ENCODE results near the gene CELF2. TPM values are rescaled to one million over a fixed set of nuclear protein-coding genes. Genes with fewer than 3 reads are reported as not detected.
"Not testable (repeated sequence)": the region's sequence is repeated elsewhere in the genome, so short reads cannot be mapped to it uniquely, and the experiment has no call there.

Gene CELF2
- total RNA-seq, 1 experiment from 2014 or later = not detected

DNA sequence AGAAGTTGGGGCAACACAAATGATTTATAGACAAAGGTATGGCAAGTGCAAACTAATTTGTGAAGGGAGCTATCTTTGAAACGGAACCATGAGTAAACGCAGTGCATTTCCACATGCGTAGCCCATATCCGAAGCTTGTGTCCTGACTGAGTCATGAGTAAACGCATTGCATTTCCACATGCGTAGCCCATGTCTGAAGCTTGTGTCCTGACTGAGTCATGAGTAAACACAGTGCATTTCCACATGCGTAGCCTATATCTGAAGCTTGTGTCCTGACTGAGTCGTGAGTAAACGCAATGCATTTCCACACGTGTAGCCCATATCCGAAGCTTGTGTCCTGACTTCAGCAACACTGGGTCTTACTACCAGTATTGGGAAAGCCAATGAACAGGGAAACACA lies 95.0 kb downstream of the CELF2 start:
- Histone ChIP-seq H3K27me3 (replicated peaks) (no peaks in the 10 kb centered on the region), H3K36me3 (no peaks in the 10 kb centered on the region), H3K4me1 (replicated peaks) (no peaks in the 10 kb centered on the region), H3K9me3 (replicated peaks) (no peaks in the 10 kb centered on the region), H3K27ac (no peak overlapping the region), H3K4me3 (no peak overlapping the region)
- DNase-seq (ENCODE audit: low read depth in 1 of 2, low spot score in 2 of 2) = no peak

DNA sequence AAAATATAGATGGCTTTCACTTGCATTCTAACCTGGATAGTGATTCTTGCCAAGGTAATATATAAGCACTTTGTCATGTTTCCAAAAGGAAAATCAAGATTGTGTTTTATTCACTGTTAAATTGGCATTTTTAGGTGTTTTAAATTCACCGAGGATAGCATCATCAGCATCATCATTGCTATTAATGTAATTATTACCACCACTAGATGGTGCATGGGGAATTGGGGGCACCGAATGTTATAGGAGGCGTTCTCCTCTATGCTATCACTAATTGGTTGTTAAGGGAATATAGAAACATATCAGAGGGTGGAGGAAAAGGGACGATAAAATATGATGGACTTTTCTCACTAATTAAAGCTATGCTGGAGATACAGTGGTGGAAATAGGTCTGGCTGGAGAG lies 95.5 kb downstream of the CELF2 start:
- no peak overlapping the region for H3K4me3 ChIP-seq
- no peaks in the 10 kb centered on the region for H3K9me3 ChIP-seq (replicated peaks)
- no peaks in the 10 kb centered on the region for H3K4me1 ChIP-seq (replicated peaks)
- H3K27ac ChIP-seq = no peak overlapping the region
- H3K27me3 ChIP-seq (replicated peaks) = no peaks in the 10 kb centered on the region
- DNase-seq (ENCODE audit: low read depth in 1 of 2, low spot score in 2 of 2) = no peak
- H3K36me3 ChIP-seq = no peaks in the 10 kb centered on the region

DNA sequence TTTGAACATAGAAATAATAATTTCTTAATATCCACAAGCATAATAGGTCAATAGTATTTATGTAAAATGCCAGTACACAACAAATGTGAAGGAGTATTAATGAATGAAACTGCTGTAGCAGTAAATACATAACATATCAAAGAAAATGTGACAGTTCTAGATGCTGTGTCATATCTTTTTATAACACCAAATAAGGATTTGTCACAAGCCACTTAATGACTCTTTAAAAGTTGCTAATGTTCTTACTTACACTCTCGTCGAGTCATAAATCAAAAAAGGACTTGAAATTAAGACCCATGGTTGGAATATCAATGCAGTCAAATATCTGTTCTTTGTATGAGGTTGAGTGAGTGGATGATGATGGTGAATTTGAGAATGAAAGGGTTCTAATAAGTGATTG lies 96.6 kb downstream of the CELF2 start:
- no peak overlapping the region for H3K4me3 ChIP-seq
- DNase-seq (ENCODE audit: low read depth in 1 of 2, low spot score in 2 of 2) = no peak
- H3K27me3 ChIP-seq (replicated peaks) = no peaks in the 10 kb centered on the region
- H3K9me3 ChIP-seq (replicated peaks) = no peaks in the 10 kb centered on the region
- H3K36me3 ChIP-seq = no peaks in the 10 kb centered on the region
- no peaks in the 10 kb centered on the region for H3K4me1 ChIP-seq (replicated peaks)
- H3K27ac ChIP-seq = no peak overlapping the region

DNA sequence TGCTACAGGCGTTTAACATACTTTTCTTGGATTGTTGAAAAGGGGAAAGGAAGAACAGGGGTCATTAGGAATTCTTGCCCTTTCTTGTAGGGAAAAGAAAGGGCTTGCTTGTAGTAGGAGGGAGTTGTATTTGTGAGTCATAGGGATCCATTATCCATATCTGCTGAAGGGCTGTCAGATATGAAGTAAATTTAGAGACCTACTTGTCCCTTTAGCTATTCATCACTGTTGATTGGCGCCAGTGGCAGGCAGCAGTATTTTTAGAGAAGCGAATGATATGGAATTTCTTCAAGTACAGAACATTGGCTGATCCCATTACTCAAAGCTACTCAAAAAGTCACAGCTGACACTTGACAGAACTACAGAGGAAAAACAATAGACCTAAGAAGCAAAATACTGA lies 97.7 kb downstream of the CELF2 start:
- DNase-seq (ENCODE audit: low read depth in 1 of 2, low spot score in 2 of 2) = no peak
- no peaks in the 10 kb centered on the region for H3K36me3 ChIP-seq

DNA sequence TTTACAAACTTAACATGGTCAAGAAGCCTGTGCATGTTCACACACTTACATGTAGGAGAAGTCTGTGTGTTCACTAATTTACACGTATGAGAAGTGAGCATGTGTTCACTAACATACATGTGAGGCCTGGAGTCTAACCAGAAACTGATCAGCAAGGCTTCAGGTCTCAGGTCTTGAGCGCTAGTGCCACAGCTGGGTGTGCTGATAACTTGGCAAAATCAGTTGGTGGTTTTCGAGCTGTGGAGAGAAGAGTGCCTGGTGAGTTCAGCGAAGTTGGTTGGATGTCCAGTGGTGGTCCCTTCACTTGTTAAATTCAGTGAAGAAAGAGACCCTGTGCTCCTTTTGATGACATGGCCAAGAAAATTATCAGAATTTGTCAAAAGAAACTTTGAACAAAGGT lies 98.7 kb downstream of the CELF2 start:
- Histone ChIP-seq H3K27ac (no peak overlapping the region), H3K4me1 (replicated peaks) (no peaks in the 10 kb centered on the region), H3K27me3 (replicated peaks) (no peaks in the 10 kb centered on the region), H3K4me3 (no peak overlapping the region), H3K36me3 (no peaks in the 10 kb centered on the region), H3K9me3 (replicated peaks) (no peaks in the 10 kb centered on the region)
- no peak for DNase-seq (ENCODE audit: low read depth in 1 of 2, low spot score in 2 of 2)

More for the DNA sequence above, 97.7 kb downstream of the CELF2 start:
- Histone ChIP-seq H3K27me3 (replicated peaks) (no peaks in the 10 kb centered on the region), H3K27ac (no peak overlapping the region), H3K4me3 (no peak overlapping the region), H3K4me1 (replicated peaks) (no peaks in the 10 kb centered on the region), H3K9me3 (replicated peaks) (no peaks in the 10 kb centered on the region)

DNA sequence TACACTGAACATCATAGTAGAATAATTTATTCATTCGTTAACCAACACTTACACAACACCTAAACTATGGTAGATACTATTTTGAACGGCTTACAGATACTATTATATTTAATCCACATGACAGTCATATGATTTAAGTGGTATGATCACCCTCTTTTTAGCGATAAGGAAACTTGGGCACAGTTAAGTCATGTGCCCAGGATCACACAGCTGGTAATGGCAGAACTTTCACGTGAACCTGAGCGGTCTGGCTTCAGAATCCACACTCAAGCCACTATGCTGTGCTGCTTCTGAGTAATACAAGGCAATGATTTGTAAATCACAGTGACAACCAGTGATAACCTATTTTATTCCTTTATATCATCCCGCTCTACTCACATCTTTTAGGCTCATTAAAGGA lies 99.1 kb downstream of the CELF2 start:
- H3K9me3 ChIP-seq (replicated peaks) = no peaks in the 10 kb centered on the region
- H3K4me3 ChIP-seq = no peak overlapping the region
- H3K27me3 ChIP-seq (replicated peaks) = no peaks in the 10 kb centered on the region
- no peaks in the 10 kb centered on the region for H3K4me1 ChIP-seq (replicated peaks)
- H3K36me3 ChIP-seq = no peaks in the 10 kb centered on the region
- DNase-seq (ENCODE audit: low read depth in 1 of 2, low spot score in 2 of 2) = no peak
- H3K27ac ChIP-seq = no peak overlapping the region

DNA sequence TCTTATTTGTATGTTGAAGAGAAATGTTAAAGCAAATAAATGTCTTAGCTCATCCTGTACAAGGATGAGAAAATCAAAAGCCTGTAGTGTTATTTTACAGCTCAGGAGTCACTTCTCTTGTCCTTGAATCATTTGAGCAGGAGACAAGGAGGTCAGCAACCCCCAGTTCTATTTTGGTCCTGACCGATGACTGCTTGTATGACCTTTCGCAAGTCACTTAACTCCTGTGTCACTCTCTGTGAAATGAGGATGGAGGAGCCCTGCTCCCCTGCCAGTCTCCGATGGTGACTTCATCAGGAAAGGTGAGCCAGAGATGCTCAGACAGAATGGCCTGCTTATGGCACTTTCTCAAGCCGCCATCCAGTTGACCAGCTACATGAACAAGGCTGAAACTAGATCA lies 101.0 kb downstream of the CELF2 start:
- Histone ChIP-seq H3K27ac (no peak overlapping the region), H3K36me3 (no peaks in the 10 kb centered on the region), H3K27me3 (replicated peaks) (no peaks in the 10 kb centered on the region), H3K4me1 (replicated peaks) (no peaks in the 10 kb centered on the region), H3K4me3 (no peak overlapping the region), H3K9me3 (replicated peaks) (no peaks in the 10 kb centered on the region)
- DNase-seq (ENCODE audit: low read depth in 1 of 2, low spot score in 2 of 2) = no peak

DNA sequence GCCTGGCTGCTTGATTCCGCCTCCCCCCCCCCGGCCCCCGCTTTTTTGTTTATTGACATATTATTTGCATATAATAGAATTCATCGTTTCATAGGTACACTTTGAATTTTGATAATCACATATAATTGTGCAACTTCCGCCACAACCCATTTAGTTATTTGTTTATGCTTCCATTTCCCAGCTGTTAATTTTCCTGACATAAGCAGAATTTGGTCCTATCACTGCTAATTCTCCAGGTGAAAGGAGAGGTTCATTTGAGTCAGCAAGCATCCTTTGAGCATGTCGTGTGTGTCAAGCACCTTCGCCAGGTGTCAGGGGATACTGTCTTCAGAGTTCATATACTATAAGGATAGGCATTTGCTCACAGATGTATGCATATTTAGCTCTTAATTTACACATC lies 102.2 kb downstream of the CELF2 start:
- no peaks in the 10 kb centered on the region for H3K9me3 ChIP-seq (replicated peaks)
- no peaks in the 10 kb centered on the region for H3K27me3 ChIP-seq (replicated peaks)
- H3K4me1 ChIP-seq (replicated peaks) = no peaks in the 10 kb centered on the region
- H3K36me3 ChIP-seq = no peaks in the 10 kb centered on the region
- H3K4me3 ChIP-seq = no peak overlapping the region
- H3K27ac ChIP-seq = no peak overlapping the region
- no peak for DNase-seq (ENCODE audit: low read depth in 1 of 2, low spot score in 2 of 2)

DNA sequence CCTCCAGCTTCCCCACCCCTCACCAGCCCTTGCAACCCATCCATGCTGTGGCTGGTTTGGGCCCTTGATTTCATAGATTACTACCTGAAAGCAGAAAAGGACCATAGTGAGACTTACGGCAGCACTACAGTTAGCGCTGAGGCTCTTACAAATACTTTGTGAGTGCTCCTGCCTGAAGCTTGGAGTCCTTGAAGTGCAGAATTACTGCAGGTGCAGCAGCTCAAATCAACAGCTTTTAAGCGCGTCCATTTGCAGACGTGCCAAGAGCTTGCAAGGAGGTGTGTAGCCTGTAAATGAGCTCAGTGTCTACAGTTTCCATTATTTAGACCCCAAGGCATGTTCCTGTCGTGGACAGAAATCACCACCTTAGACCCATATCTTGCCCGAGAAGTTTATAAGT lies 103.0 kb downstream of the CELF2 start:
- DNase-seq (ENCODE audit: low read depth in 1 of 2, low spot score in 2 of 2) = no peak
- Histone ChIP-seq H3K4me3 (no peak overlapping the region), H3K36me3 (no peaks in the 10 kb centered on the region), H3K27ac (no peak overlapping the region), H3K4me1 (replicated peaks) (no peaks in the 10 kb centered on the region), H3K27me3 (replicated peaks) (no peaks in the 10 kb centered on the region), H3K9me3 (replicated peaks) (no peaks in the 10 kb centered on the region)

DNA sequence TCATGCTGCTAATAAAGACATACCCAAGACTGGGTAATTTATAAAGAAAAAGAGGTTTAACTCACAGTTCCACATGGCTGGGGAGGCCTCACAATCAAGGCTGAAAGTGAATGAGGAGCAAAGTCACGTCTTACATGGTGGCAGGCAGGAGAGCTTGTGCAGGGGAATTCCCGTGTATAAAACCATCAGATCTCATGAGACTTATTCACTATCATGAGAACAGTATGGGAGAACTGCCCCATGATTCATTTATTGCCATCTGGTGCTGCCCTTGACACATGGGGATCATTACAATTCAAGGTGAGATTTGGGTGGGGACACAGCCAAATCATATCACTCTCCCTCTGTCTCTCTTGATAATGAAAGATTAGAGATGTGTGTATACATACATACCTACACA lies 106.2 kb downstream of the CELF2 start:
- H3K4me1 ChIP-seq (replicated peaks); H3K27me3 ChIP-seq (replicated peaks); H3K36me3 ChIP-seq; H3K9me3 ChIP-seq (replicated peaks); H3K27ac ChIP-seq; DNase-seq (ENCODE audit: low read depth in 1 of 2, low spot score in 2 of 2); H3K4me3 ChIP-seq: not testable (repeated sequence)

DNA sequence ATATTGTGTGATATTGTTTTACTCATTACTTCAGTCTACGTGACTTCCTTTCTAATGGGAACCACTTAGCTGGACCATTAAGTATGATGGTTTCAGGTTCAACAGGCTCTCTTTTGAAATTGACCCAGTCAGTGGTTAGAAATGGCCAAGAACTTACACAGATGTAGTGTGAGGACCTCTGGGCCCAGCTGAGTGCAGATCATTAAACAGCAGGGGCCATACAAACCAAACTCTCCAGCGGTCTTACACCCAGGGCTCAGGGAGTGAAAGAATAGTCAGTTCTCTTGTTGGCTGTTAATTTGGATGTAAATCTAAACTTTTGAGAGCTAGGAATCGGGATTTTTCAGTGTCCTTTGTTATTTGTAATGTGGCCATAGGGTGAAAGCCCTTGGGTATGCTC lies 107.3 kb downstream of the CELF2 start:
- Histone ChIP-seq H3K4me1 (replicated peaks) (no peaks in the 10 kb centered on the region), H3K27ac (no peak overlapping the region), H3K36me3 (no peaks in the 10 kb centered on the region), H3K4me3 (no peak overlapping the region), H3K9me3 (replicated peaks) (no peaks in the 10 kb centered on the region), H3K27me3 (replicated peaks) (no peaks in the 10 kb centered on the region)
- DNase-seq (ENCODE audit: low read depth in 1 of 2, low spot score in 2 of 2) = no peak

DNA sequence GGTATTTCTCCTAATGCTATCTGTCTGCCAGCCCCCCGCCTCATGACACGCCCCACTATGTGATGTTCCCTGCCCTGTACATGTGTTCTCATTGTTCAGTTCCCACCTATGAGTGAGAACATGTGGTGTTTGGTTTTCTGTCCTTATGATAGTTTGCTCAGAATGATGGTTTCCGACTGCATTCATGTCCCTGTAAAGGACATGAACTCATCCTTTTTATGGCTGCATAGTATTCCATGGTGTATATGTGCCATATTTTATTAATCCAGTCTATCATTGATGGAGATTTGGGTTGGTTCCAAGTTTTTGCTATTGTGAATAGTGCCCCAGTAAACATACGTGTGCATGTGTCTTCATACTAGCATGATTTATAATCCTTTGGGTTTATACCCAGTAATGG lies 109.3 kb downstream of the CELF2 start:
- not testable (repeated sequence) for H3K4me1 ChIP-seq (replicated peaks); H3K36me3 ChIP-seq; H3K9me3 ChIP-seq (replicated peaks); H3K27ac ChIP-seq; DNase-seq (ENCODE audit: low read depth in 1 of 2, low spot score in 2 of 2); H3K4me3 ChIP-seq; H3K27me3 ChIP-seq (replicated peaks)

DNA sequence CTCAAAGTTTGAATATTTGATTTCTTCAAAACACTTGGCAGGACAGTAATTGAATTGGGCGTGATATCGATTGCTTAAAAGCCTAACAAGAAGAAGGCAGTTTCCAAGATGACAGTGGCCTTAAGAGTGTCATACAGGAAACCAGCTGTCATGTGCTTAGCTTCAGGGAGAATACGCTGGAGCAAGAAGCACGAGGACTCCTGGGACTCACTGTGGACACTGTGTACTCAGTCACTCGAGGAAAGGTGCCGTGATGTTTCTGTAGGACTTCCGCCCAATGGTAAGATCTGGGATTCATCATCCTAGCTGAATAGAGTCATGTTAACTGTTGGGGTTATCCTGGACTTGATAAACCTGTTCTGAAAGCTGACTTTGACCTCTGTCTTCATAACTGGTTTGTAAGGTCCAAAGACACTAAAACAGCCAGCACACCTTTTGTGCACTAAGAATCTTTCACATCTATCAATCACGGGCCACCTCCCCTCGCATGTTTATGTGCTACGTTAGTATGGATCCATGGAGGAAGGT lies 113.5 kb downstream of the CELF2 start:
- H3K27me3 ChIP-seq (replicated peaks) = no peaks in the 10 kb centered on the region
- H3K9me3 ChIP-seq (replicated peaks) = no peaks in the 10 kb centered on the region
- H3K4me1 ChIP-seq (replicated peaks) = no peaks in the 10 kb centered on the region
- H3K4me3 ChIP-seq = no peak overlapping the region
- DNase-seq (ENCODE audit: low read depth in 1 of 2, low spot score in 2 of 2) = no peak
- no peak overlapping the region for H3K27ac ChIP-seq
- no peaks in the 10 kb centered on the region for H3K36me3 ChIP-seq

DNA sequence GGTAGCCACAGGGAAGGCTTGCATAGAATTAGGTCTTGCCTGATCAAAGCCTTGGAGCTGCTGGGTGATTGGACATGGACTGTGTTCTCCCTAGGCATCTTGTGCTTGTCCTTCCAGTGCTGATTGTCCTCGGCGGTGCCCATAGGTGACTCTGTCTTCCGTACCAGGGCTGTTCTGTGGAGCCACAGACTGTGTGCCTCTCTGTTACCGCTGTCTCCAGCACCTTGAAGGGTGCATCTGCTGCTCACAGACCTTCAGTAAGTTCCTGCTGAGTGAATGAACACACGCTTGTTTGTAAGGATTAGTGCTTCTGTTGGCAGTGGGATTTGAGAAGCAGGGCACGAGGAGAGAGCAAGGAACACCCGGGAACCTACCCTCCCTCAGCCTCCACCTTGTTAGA lies 116.7 kb downstream of the CELF2 start:
- Histone ChIP-seq H3K36me3 (no peaks in the 10 kb centered on the region), H3K9me3 (replicated peaks) (no peaks in the 10 kb centered on the region), H3K4me3 (no peak overlapping the region), H3K27ac (no peak overlapping the region), H3K27me3 (replicated peaks) (no peaks in the 10 kb centered on the region; the same call in 1 of the 2 replicates), H3K4me1 (replicated peaks) (no peaks in the 10 kb centered on the region)
- DNase-seq (ENCODE audit: low read depth in 1 of 2, low spot score in 2 of 2) = no peak

DNA sequence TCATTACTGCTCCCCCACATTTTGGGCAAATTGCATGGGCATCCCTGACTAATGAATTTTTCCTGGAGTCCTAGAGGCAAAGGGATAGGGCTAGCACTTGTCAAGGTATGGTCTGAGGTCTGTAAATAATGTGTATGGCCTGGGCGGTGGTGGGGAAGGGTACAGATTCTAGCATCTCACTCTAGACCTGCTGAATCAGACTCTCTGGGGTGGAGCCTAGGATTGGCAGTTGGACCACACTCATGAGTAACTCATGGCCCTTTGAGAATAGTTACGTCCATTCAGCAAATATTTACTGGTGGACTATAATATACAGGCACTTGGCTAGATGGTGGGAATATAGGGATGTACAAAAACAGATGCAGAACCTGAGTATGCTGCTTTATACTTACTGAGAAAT lies 118.0 kb downstream of the CELF2 start:
- Histone ChIP-seq H3K9me3 (replicated peaks) (no peaks in the 10 kb centered on the region), H3K4me3 (no peak overlapping the region), H3K36me3 (no peaks in the 10 kb centered on the region), H3K27ac (no peak overlapping the region), H3K4me1 (replicated peaks) (no peaks in the 10 kb centered on the region), H3K27me3 (replicated peaks) (no peaks in the 10 kb centered on the region; the same call in 1 of the 2 replicates)
- no peak for DNase-seq (ENCODE audit: low read depth in 1 of 2, low spot score in 2 of 2)
